OCI-LY7 (cell line): ENCODE measurements around the gene PLD1.

ENCODE experiments used
- EZH2phosphoT487 ChIP-seq: fragments of 200-600 bp; sonication (generic); IDR thresholded peaks from 2 replicates; pipeline ENCODE4 v1.6.1; 2018; ENCODE audit warnings: low read depth, borderline replicate concordance, mild to moderate bottlenecking, mixed run types, antibody characterized with exemption, low read length, moderate library complexity, mixed read lengths
- TF ChIP-seq, protein P1 (sequence below): fragments of 200-600 bp; sonication (generic); conservative IDR thresholded peaks from 2 replicates; pipeline ENCODE4 v1.5.1; 2014; ENCODE audit warnings: mild to moderate bottlenecking, antibody characterized with exemption, low read length, moderate library complexity, mixed read lengths

DNA sequence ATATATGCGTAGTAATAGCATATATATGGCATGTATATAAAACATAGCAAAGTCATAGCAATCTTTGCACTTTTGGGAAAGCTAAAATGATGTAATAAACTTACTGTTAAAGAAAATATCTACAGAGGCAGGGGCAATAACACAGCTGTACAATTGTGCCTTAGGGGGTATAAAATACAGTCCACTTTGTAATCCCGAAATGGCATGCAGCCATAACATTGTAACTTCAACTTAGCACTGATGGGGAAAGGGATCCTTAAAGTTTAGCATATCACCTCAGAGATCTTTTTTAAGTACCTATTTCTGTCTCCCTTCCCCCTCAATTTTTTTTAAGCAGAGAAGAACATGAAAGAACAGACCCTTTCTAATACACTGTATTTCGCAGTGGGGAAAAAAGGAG is 40.8 kb downstream of the PLD1 start:
- TF ChIP-seq, protein P1, sequence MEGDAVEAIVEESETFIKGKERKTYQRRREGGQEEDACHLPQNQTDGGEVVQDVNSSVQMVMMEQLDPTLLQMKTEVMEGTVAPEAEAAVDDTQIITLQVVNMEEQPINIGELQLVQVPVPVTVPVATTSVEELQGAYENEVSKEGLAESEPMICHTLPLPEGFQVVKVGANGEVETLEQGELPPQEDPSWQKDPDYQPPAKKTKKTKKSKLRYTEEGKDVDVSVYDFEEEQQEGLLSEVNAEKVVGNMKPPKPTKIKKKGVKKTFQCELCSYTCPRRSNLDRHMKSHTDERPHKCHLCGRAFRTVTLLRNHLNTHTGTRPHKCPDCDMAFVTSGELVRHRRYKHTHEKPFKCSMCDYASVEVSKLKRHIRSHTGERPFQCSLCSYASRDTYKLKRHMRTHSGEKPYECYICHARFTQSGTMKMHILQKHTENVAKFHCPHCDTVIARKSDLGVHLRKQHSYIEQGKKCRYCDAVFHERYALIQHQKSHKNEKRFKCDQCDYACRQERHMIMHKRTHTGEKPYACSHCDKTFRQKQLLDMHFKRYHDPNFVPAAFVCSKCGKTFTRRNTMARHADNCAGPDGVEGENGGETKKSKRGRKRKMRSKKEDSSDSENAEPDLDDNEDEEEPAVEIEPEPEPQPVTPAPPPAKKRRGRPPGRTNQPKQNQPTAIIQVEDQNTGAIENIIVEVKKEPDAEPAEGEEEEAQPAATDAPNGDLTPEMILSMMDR: no peak
- no peak for TF ChIP-seq EZH2phosphoT487
